Body of pancreas (tissue), 4 donors: ENCODE data around the gene THSD4.

ENCODE experiments used
- CTCF ChIP-seq, 7 experiments: fragments of 450-650 bp in 4 of 7; fragments of 200-600 bp in 3 of 7; sonication (generic) in 3 of 7; IDR thresholded peaks; one replicate each; pipeline ENCODE4 v1.5.1; 2016 to 2019; ENCODE audit warnings: antibody characterized with exemption in 7 of 7
- POLR2A ChIP-seq, 3 donors: fragments of 450-650 bp; IDR thresholded peaks; one replicate each; pipeline ENCODE4 v1.6.1; 2016; ENCODE audit warnings: antibody characterized with exemption in 3 of 3, mild to moderate bottlenecking in 2 of 3

- no peak for TF ChIP-seq CTCF (IDR thresholded peaks at IDR 0.05)
- TF ChIP-seq POLR2A (IDR thresholded peaks at IDR 0.05): no peak
These were observed 544.4 kb downstream of the THSD4 start for GRCh38 chr15:71659730-71660067.
